Mesodermal cell (in vitro differentiated cells): ENCODE measurements around the gene UQCR10. TPM values are rescaled to one million over a fixed set of nuclear protein-coding genes. Genes with fewer than 3 reads are reported as not detected.

ENCODE experiments used
- H3K27ac ChIP-seq: 2 replicates; pipeline ENCODE4 v1.7.0; 2013; ENCODE audit warnings: mild to moderate bottlenecking, low read depth, low read length, moderate library complexity; ENCODE audit not compliant: severe bottlenecking
- H3K36me3 ChIP-seq: 2 replicates; pipeline ENCODE4 v1.7.1; 2013; ENCODE audit warnings: mild to moderate bottlenecking, low read length, moderate library complexity; ENCODE audit not compliant: control insufficient read depth, insufficient read depth
- H3K4me1 ChIP-seq: one replicate; pipeline ENCODE4 v1.7.1; 2013; ENCODE audit warnings: mild to moderate bottlenecking, low read length; ENCODE audit not compliant: insufficient read depth, control insufficient read depth, poor library complexity, severe bottlenecking
- H3K4me3 ChIP-seq: 2 replicates; pipeline ENCODE4 v1.7.0; 2013; ENCODE audit warnings: low read length, control low read depth, mild to moderate bottlenecking; ENCODE audit not compliant: insufficient read depth, poor library complexity, severe bottlenecking; ENCODE audit errors: extremely low read depth
- H3K9me3 ChIP-seq: 2 replicates; pipeline ENCODE4 v1.7.1; 2013; ENCODE audit warnings: mild to moderate bottlenecking, low read length, moderate library complexity; ENCODE audit not compliant: control insufficient read depth
- WGBS, 2 experiments: methylation state at CpG; one replicate each; pipeline ENCODE4 v1.1.5; 2013; ENCODE audit warnings: missing lambda C conversion rate in 2 of 2; ENCODE audit not compliant: insufficient coverage in 2 of 2; 5-methylcytosine and 5-hydroxymethylcytosine counted together
- polyA plus RNA-seq, 2 experiments: library from polyadenylated mRNA; stranded (reverse); fragments of 50-300 nt; gene quantifications; one replicate each; pipeline ENCODE4 v1.2.3, GENCODE V29; 2013

The UQCR10 gene
- polyA plus RNA-seq (2013, experiment 1 of 2) = 123 TPM
- polyA plus RNA-seq (2013, experiment 2 of 2) = 117 TPM

DNA sequence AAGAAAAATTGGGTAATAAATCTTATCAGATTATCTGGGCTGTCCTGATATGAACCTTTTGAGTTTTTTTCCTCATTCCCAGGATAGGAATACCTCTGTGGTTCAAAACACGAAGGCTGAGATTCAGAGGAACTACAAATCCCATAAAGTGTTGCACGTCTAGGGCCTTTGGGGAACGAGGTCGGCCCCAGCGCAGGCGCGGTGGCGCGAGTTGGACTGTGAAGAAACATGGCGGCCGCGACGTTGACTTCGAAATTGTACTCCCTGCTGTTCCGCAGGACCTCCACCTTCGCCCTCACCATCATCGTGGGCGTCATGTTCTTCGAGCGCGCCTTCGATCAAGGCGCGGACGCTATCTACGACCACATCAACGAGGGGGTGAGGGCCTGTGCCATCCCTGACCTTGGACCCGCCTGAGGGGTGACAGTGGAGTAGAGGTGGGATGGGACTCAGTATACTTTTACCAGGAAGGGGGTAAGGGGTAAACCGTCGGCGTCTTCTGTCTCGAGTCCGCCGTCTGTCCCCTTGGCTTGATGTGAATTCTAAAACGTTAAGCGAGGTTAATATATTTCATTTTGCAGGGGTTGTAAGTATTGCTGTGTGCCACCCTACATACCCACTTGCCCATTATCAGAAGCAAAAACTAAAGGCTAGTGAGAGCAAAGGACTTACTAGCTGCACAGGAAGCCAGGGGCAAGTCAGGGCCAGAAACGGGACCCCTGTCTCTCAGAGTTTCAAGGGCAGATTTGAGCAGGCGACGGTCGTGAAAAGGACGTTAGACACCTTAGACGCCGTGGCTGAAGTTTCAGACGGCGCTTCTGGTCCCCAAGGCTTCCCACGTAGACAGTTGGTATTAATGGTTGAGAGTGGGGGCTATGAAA is at the start of gene UQCR10:
TSS of gene UQCR10 (plus strand) at position 199 of the 881 bp plus-strand sequence. CDS start at position 229, 30 bp downstream.
- H3K27ac ChIP-seq = peak within 1 kb of the TSS; percentile 67
- peaks cover 8% of the 10 kb centered on the region for H3K4me1 ChIP-seq
- no peaks in the 10 kb centered on the region for H3K9me3 ChIP-seq
- WGBS, 2 experiments = 1 to 3% methylated on average over 34 to 43 of the region's 46 CpGs
- peaks cover 25% of the 10 kb centered on the region for H3K36me3 ChIP-seq
- H3K4me3 ChIP-seq = peak within 1 kb of the TSS; percentile 91

DNA sequence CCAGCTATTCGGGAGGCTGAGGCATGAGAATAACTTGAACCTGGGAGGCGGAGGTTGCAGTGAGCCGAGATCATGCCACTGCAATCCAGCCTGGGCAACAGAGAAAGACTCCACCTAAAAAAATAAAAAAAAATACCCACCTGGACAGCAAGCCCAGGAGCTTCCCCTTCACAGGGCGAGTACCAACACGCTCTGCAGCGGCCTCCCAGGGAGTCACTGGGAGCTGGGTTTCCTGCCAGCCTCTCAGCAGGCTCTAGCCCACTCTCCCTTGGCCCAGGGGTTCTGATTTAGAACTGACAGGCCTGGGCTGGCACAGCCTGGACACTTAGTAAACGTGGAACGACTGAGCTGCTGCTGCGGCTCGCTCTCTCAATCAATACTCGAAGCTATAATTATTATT is 49.4 kb upstream of the UQCR10 start:
- H3K4me1 ChIP-seq = no peaks in the 10 kb centered on the region
- H3K27ac ChIP-seq = no peak overlapping the region
- no peak overlapping the region for H3K4me3 ChIP-seq
- H3K9me3 ChIP-seq = no peaks in the 10 kb centered on the region
- 72% methylated on average over 3 of the region's 11 CpGs; no CpG with 5 or more reads in 1 of the 2 experiments for WGBS, 2 experiments
- no peaks in the 10 kb centered on the region for H3K36me3 ChIP-seq

DNA sequence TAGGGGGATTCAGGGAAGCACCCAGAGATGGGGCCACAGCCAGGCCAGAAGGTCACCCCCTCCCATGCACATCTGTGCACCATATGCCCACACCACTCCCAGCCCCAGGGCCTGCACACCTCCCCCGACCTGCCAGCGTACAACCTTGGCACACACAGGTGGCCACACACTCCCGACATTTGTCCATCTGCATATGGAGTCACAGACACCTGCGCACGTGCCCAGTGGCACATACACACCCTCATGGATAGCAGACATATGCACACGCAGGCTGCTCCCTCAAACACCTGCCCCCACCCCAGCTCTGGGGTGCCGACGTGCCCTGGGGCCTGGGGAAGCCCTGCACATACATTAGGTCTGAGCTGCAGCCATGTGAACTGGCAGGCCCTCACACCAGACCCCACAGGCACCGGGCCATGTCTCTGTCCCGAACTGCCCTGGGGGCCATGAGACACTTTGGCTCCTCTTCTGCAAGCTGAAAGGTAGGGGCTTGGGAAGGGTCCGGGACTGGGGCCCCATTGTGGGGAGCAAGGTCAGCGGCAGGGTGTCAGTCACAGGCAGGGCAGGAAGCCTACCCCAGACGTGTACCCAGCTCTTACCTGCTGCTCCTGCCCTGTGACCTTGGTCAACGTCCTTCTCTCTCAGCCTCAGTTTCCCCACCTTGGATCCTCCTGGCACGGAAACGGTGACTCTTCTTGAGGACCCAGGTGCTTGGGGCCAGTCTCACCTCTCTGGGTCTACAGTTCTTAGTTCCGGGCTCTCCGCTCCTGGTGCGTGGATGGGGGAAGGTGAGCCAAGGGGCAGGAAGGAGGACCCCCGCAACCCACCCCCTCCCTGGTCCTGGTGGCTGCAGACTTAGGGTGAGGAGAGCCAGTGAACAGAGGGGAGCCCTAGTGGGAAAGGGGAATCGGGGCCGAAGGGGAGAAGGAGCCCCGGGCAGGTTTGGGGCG is 47.9 kb upstream of the UQCR10 start:
- H3K9me3 ChIP-seq = no peaks in the 10 kb centered on the region
- WGBS, 2 experiments = 72 to 85% methylated on average over 14 to 15 of the region's 24 CpGs
- no peaks in the 10 kb centered on the region for H3K36me3 ChIP-seq
- H3K27ac ChIP-seq = no peak overlapping the region
- no peak overlapping the region for H3K4me3 ChIP-seq
- H3K4me1 ChIP-seq = no peaks in the 10 kb centered on the region

DNA sequence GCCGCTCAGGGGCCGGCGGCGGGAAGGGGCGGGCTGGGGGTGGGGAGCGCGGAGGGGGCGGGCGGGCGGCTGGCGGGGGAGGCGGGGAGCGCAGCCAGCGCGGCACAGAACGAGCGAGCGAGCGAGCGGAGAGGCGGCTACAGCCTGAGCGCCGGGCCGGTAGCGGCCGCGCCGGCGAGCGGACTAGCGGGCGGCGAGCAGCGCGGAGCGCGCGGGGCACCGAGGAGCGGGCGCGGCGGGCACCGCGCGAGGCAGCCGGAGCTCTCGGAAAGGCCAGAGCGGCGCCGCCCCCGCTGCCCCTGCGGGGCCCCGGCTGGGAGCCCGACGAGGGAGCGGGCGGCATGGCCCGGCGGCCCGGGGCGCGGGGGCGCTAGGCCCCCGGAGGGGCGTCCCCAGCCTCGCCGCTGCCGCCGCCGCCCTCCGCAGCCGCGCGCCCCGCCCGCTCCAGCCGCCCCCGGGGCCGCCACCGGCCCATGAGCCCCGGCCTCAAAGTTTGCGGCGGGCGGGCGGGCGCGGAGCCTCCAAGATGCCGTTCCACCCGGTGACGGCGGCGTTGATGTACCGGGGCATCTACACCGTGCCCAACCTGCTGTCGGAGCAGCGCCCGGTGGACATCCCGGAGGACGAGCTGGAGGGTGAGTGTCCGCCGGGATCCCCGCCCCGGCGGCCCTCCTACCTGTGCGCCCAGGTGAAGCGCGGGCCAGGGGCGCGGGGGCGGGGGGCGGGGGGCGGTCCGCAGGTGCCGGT is 47.1 kb upstream of the UQCR10 start, which contains the start of gene CABP7:
TSS of gene CABP7 (plus strand) at position 105 of the 747 bp plus-strand sequence. CDS start at position 527, 422 bp downstream.
- no peak within 1 kb of the TSS for H3K4me3 ChIP-seq
- no peaks in the 10 kb centered on the region for H3K36me3 ChIP-seq
- H3K9me3 ChIP-seq = no peaks in the 10 kb centered on the region
- no peak within 1 kb of the TSS for H3K27ac ChIP-seq
- no peaks in the 10 kb centered on the region for H3K4me1 ChIP-seq
- 1% methylated on average over 66 to 72 of the region's 115 CpGs for WGBS, 2 experiments

DNA sequence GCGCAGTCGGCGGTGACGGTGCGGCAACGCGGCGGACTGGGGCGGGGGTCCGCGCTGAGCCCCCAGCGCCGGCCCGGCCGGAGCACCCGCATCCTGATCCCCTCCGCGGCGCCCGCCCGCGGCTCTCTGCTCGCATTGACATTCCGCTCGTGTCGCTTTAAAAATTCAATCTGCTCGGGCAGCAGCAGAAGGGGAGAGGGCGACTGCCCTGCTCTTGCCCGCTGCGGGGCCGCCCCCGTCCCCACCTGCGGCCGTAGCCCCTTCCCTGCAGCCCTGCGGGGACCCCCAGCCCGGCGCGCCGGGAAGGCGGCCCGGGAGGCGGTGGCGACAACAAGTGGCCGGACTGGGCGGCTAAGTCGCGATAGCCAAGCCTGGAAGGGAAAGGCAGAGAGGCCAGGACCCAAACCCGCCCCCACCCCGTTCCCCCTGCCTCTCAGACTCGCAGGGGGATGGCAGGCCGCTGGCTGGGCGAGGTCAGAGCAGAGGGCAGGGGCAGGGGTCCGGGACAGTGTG is 46.3 kb upstream of the UQCR10 start:
- Histone ChIP-seq H3K9me3 (no peaks in the 10 kb centered on the region), H3K4me1 (no peaks in the 10 kb centered on the region), H3K36me3 (no peaks in the 10 kb centered on the region), H3K27ac (no peak overlapping the region), H3K4me3 (no peak overlapping the region)
- WGBS, 2 experiments = 3 to 4% methylated on average over 38 to 51 of the region's 53 CpGs

DNA sequence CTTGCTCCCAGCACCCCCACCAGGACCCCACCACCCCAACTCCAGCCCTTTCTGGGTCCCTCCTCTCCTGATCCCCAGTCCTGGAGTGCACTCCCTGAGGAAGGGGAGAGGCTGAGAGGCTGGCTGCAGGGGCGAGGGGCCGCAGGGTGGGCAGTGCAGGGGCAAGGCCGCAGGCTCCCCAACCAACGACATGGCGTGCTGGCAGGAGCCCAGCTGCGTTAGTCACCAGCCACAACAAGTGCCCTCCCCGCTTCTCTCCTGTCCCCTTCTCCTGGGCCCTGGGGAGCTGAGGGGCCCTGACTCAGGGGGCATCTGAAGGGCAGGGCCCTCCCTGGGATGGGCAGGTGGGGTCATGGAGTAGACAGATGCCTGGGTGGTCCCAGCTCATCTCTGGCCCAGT is 45.0 kb upstream of the UQCR10 start:
- no peaks in the 10 kb centered on the region for H3K9me3 ChIP-seq
- H3K4me3 ChIP-seq = no peak overlapping the region
- H3K27ac ChIP-seq = no peak overlapping the region
- 87% methylated on average over 4 of the region's 7 CpGs; no CpG with 5 or more reads in 1 of the 2 experiments for WGBS, 2 experiments
- no peaks in the 10 kb centered on the region for H3K36me3 ChIP-seq
- H3K4me1 ChIP-seq = no peaks in the 10 kb centered on the region

DNA sequence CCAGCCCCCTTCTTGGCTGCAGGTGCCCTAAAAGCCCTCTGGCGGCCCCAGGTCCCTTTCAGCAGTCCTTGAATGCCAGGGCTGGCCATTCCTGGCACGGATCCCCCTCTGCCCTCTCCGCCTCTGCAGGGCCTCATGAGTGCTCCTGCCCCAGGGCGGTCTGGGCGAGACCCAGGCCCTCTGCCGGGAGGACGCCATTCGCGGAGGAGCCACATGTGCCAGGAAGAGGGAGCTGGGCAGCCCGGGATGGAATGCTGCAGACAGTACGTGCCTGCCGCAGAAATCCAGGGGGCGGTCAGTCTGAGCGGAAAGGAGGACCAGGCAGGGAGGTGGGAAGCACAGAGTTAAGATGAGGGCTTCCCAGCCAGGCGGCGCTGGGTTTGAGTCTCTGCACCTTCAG is 44.6 kb upstream of the UQCR10 start:
- Histone ChIP-seq H3K4me3 (no peak overlapping the region), H3K4me1 (no peaks in the 10 kb centered on the region), H3K9me3 (no peaks in the 10 kb centered on the region), H3K27ac (no peak overlapping the region), H3K36me3 (no peaks in the 10 kb centered on the region)
- 80 to 84% methylated on average over 11 to 16 of the region's 16 CpGs for WGBS, 2 experiments

DNA sequence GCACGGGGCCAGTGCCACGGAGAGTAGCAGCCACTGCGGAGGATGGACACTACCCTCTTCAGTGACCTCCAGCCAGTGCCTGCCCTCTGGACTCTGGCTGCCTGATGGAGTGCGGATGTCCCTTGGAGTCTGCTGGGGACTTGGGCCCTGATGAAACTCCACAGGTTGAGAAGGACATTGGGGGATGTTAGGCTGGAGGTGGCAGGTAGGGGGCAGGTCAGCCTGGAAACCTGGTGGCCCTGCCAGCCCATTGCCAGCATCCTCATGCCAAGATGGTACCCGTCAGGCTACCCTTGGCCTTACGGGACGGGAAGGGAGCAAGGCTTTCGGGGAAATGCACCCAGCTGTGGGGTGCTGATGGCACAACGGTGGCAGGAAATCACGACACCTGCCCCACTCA is 43.4 kb upstream of the UQCR10 start:
- Histone ChIP-seq H3K4me1 (no peaks in the 10 kb centered on the region), H3K9me3 (no peaks in the 10 kb centered on the region), H3K36me3 (no peaks in the 10 kb centered on the region), H3K4me3 (no peak overlapping the region), H3K27ac (no peak overlapping the region)
- WGBS, 2 experiments = 92 to 97% methylated on average over 8 to 9 of the region's 10 CpGs

DNA sequence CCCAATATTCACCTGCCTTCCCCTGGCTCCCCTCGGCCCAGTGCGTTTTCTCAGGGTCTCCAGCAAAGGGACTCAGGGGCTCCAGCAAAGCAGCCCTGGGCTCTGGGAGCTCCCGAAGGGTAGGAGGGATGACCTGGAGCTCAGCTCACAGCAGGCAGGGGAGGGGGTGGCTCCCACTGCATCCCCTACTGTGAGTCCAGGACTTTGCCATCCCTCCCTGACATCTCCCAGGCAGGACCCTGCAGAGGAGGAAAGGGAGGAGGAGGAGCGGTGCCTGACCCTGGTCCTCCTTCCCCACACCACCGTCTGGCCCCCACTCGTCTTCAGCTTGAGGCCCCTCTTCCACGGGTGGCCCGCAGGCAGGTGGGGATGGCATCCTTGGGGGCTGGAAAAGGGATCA is 42.3 kb upstream of the UQCR10 start:
- Histone ChIP-seq H3K27ac (no peak overlapping the region), H3K9me3 (no peaks in the 10 kb centered on the region), H3K4me1 (no peaks in the 10 kb centered on the region), H3K4me3 (no peak overlapping the region), H3K36me3 (no peaks in the 10 kb centered on the region)
- WGBS, 2 experiments = 60 to 91% methylated on average over 1 to 4 of the region's 8 CpGs

DNA sequence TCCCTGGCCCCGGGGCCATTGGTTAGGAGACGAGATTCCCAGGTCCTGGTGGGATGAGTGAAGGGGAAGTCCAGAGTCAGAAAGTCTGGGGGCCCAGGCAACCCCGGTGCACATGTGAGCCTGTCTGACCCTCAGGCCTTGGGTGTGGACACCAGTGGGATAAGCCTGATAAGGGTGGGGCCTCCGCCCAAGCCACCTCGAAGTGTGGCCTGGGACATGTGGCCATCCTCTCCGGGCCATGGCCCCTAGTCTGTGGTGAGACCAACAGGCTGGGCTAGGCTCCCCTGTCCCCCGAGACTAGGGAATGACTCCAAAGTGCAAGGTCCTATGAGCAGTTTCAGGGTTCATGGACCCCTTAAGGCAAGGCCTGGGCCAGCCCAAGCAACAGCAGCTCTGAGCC is 41.1 kb upstream of the UQCR10 start:
- H3K4me3 ChIP-seq = no peak overlapping the region
- 86 to 95% methylated on average over 7 of the region's 7 CpGs for WGBS, 2 experiments
- H3K9me3 ChIP-seq = no peaks in the 10 kb centered on the region
- H3K27ac ChIP-seq = no peak overlapping the region
- H3K4me1 ChIP-seq = no peaks in the 10 kb centered on the region
- no peaks in the 10 kb centered on the region for H3K36me3 ChIP-seq
